Smooth muscle cell (in vitro differentiated cells): ENCODE results near the gene SKIC2. TPM values are rescaled to one million over a fixed set of nuclear protein-coding genes. Genes with fewer than 3 reads are reported as not detected.

Source experiments
- DNase-seq: peaks from one replicate; lab custom pipeline; 2025; ENCODE audit not compliant: unreplicated experiment; lab: John Stamatoyannopoulos, UW
- H2AFZ ChIP-seq: fragments of 200-600 bp; sonication (generic); 2 replicates; pipeline ENCODE4 v1.6.0; 2016; ENCODE audit warnings: antibody characterized with exemption, low read depth, mild to moderate bottlenecking
- H3F3A ChIP-seq: fragments of 200-600 bp; sonication (generic); 2 replicates; pipeline ENCODE4 v1.6.0; 2017; ENCODE audit warnings: antibody characterized with exemption, low read depth
- H3K27ac ChIP-seq: fragments of 200-600 bp; sonication (generic); 2 replicates; pipeline ENCODE4 v1.5.1; 2016; ENCODE audit warnings: low read depth, mild to moderate bottlenecking
- H3K27me3 ChIP-seq: fragments of 200-600 bp; sonication (generic); 2 replicates; pipeline ENCODE4 v1.6.1; 2016; ENCODE audit warnings: low read depth, mild to moderate bottlenecking
- H3K36me3 ChIP-seq: fragments of 200-600 bp; sonication (generic); 2 replicates; pipeline ENCODE4 v1.5.1; 2016; ENCODE audit warnings: low read depth
- H3K4me1 ChIP-seq: fragments of 200-600 bp; sonication (generic); 2 replicates; pipeline ENCODE4 v1.5.1; 2016; ENCODE audit warnings: low read depth
- H3K4me2 ChIP-seq: fragments of 200-600 bp; sonication (generic); 2 replicates; pipeline ENCODE4 v1.6.0; 2016; ENCODE audit warnings: mild to moderate bottlenecking
- H3K4me3 ChIP-seq: fragments of 200-600 bp; sonication (generic); 2 replicates; pipeline ENCODE4 v1.5.1; 2016; ENCODE audit warnings: mild to moderate bottlenecking
- H3K79me2 ChIP-seq: fragments of 200-600 bp; sonication (generic); 2 replicates; pipeline ENCODE4 v1.6.0; 2016; ENCODE audit warnings: low read depth, mild to moderate bottlenecking
- H3K9ac ChIP-seq: fragments of 200-600 bp; sonication (generic); 2 replicates; pipeline ENCODE4 v1.6.0; 2016; ENCODE audit warnings: low read depth
- H3K9me3 ChIP-seq: fragments of 200-600 bp; sonication (generic); replicated peaks from 2 replicates; pipeline ENCODE4 v1.5.1; 2016; ENCODE audit warnings: low read depth
- H4K20me1 ChIP-seq: fragments of 200-600 bp; sonication (generic); 2 replicates; pipeline ENCODE4 v1.6.0; 2016; ENCODE audit warnings: low read depth
- CTCF ChIP-seq: fragments of 200-600 bp; sonication (generic); IDR thresholded peaks from 2 replicates; pipeline ENCODE4 v1.5.1; 2017; ENCODE audit warnings: borderline replicate concordance, mild to moderate bottlenecking, antibody characterized with exemption; ENCODE audit not compliant: insufficient read depth, poor library complexity, severe bottlenecking
- WGBS: methylation state at CpG from one replicate; pipeline ENCODE4 v1.1.7; 2016; ENCODE audit warnings: low lambda C conversion rate; 5-methylcytosine and 5-hydroxymethylcytosine counted together
- polyA plus RNA-seq: library from polyadenylated mRNA; unstranded; fragments of >200 nt; fragmentation: Nextera tagmentation; extraction: Ambion mirVana; gene quantifications from 2 replicates; pipeline ENCODE4 v1.2.1, GENCODE V29; 2016
- total RNA-seq: library from RNA; depleted of rRNA; stranded (reverse); fragments of >200 nt; gene quantifications from 2 replicates; pipeline ENCODE4 v1.2.3, GENCODE V29; 2014

SKIC2 gene
- total and polyA plus RNA-seq, 2 experiments from 2014 or later = 27.6 to 56.0 TPM

GRCh38 chr6:31935021-31935420 lies 24.0 kb upstream of the SKIC2 start:
- Histone ChIP-seq H3K36me3 (no peaks in the 10 kb centered on the region), H3K9ac (no peak overlapping the region), H3K4me2 (no peak overlapping the region), H3K4me1 (no peaks in the 10 kb centered on the region), H3F3A (no peaks in the 10 kb centered on the region), H3K9me3 (no peaks in the 10 kb centered on the region), H4K20me1 (no peaks in the 10 kb centered on the region), H3K79me2 (no peaks in the 10 kb centered on the region), H3K4me3 (no peak overlapping the region), H3K27ac (no peak overlapping the region), H3K27me3 (peaks cover 4% of the 10 kb centered on the region), H2AFZ (no peak overlapping the region)
- no peak for TF ChIP-seq CTCF
- DNase-seq = no peak
- 88% methylated on average over 3 of the region's 3 CpGs for WGBS

DNA sequence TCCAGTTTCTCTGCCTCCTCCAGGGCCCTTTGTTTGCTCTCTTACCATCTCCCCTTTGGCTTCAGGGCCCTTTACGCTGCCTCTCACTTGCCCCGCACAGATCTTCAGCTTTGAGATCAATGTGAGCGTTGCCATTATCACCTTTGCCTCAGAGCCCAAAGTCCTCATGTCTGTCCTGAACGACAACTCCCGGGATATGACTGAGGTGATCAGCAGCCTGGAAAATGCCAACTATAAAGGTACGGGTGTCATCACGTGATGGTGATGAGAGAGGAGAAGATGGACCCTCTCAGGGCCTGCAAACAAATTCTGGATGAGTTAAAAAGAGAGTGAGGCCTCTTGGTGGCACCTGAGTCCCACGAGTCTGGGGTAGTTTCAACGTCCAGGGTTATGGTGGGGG lies 23.2 kb upstream of the SKIC2 start:
- Histone ChIP-seq H2AFZ (no peak overlapping the region), H3K4me2 (no peak overlapping the region), H3K27me3 (peaks cover 4% of the 10 kb centered on the region), H3K9ac (no peak overlapping the region), H3K4me3 (no peak overlapping the region), H3K4me1 (no peaks in the 10 kb centered on the region), H3F3A (no peaks in the 10 kb centered on the region), H3K36me3 (no peaks in the 10 kb centered on the region), H3K27ac (no peak overlapping the region), H3K79me2 (no peaks in the 10 kb centered on the region), H3K9me3 (no peaks in the 10 kb centered on the region), H4K20me1 (no peaks in the 10 kb centered on the region)
- 87% methylated on average over 9 of the region's 9 CpGs for WGBS
- no peak for TF ChIP-seq CTCF
- no peak for DNase-seq

GRCh38 chr6:31940256-31940664 lies 18.7 kb upstream of the SKIC2 start:
- 36% methylated on average over 6 of the region's 6 CpGs for WGBS
- H3K4me2 ChIP-seq = no peak overlapping the region
- no peak overlapping the region for H3K4me3 ChIP-seq
- H3K36me3 ChIP-seq = no peaks in the 10 kb centered on the region
- no peak for TF ChIP-seq CTCF
- no peaks in the 10 kb centered on the region for H3K4me1 ChIP-seq
- peaks cover 19% of the 10 kb centered on the region for H3K27me3 ChIP-seq
- DNase-seq = no peak
- H4K20me1 ChIP-seq = no peaks in the 10 kb centered on the region
- H3K9me3 ChIP-seq = no peaks in the 10 kb centered on the region
- H3K9ac ChIP-seq = no peak overlapping the region
- no peaks in the 10 kb centered on the region for H3F3A ChIP-seq
- H3K27ac ChIP-seq = no peak overlapping the region
- no peaks in the 10 kb centered on the region for H3K79me2 ChIP-seq
- no peak overlapping the region for H2AFZ ChIP-seq

DNA sequence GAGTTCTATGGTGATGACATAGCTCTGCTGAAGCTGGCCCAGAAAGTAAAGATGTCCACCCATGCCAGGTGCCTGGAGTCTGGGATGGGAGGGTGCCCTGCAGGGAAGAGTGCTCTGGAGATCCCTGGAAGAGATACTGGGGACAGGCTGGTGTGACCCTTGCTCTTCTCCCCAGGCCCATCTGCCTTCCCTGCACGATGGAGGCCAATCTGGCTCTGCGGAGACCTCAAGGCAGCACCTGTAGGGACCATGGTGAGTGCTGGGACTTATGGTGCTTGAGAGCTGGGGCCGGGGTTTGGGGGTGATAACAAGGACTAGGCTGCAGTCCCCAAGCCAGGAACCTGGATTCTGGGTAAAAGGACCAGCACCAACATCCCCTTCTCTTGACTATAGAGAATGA lies 15.2 kb upstream of the SKIC2 start:
- WGBS = 80% methylated on average over 3 of the region's 3 CpGs
- Histone ChIP-seq H3K27ac (no peak overlapping the region), H3K4me1 (no peaks in the 10 kb centered on the region), H3K79me2 (no peaks in the 10 kb centered on the region), H4K20me1 (no peaks in the 10 kb centered on the region), H3K9ac (no peak overlapping the region), H3K4me2 (no peak overlapping the region), H3K36me3 (no peaks in the 10 kb centered on the region), H3K9me3 (no peaks in the 10 kb centered on the region), H3F3A (no peaks in the 10 kb centered on the region), H3K4me3 (no peak overlapping the region), H2AFZ (no peak overlapping the region), H3K27me3 (peaks cover 18% of the 10 kb centered on the region)
- TF ChIP-seq CTCF = no peak
- DNase-seq = no peak
